Activated CD4-positive, alpha-beta memory T cell treated with anti-CD3 and anti-CD28 coated beads for 36 hours (primary cell): ENCODE data around the gene PAF1. TPM values are rescaled to one million over a fixed set of nuclear protein-coding genes. Genes with fewer than 3 reads are reported as not detected.
A peak's percentile ranks its signal among the peaks of the same experiment; 100 is the strongest.
"Not testable (repeated sequence)": the region's sequence is repeated elsewhere in the genome, so short reads cannot be mapped to it uniquely, and the experiment has no call there.

ENCODE experiments used
- CTCF ChIA-PET: fragments of 350-600 bp; sonication (Branson Sonifier 250); formaldehyde crosslinking; loops from one replicate; lab custom pipeline; 2021; ENCODE audit warnings: antibody characterized with exemption, inconsistent platforms; lab: Charles Lee
- POLR2A ChIA-PET: fragments of 350-600 bp; sonication (Branson Sonifier 250); formaldehyde crosslinking; loops from one replicate; lab custom pipeline; 2021; ENCODE audit warnings: antibody characterized with exemption; lab: Charles Lee
- DNase-seq: peaks from one replicate; pipeline ENCODE4 v3.0.0-alpha.2; 2020
- H3K27ac Mint-ChIP-seq: one replicate; pipeline ENCODE4 v1.8.0; 2021; ENCODE audit warnings: mixed read lengths
- H3K27me3 Mint-ChIP-seq: one replicate; pipeline ENCODE4 v1.8.0; 2021; ENCODE audit warnings: mixed read lengths
- H3K36me3 Mint-ChIP-seq: one replicate; pipeline ENCODE4 v1.8.0; 2021; ENCODE audit warnings: mixed read lengths
- H3K4me1 Mint-ChIP-seq: one replicate; pipeline ENCODE4 v1.8.0; 2021; ENCODE audit warnings: low read depth, mixed read lengths
- H3K4me3 Mint-ChIP-seq: one replicate; pipeline ENCODE4 v1.8.0; 2021; ENCODE audit warnings: mild to moderate bottlenecking, mixed read lengths
- H3K9me3 Mint-ChIP-seq: one replicate; pipeline ENCODE4 v1.8.0; 2021; ENCODE audit warnings: mixed read lengths
- intact Hi-C: fragments of 100-400 bp; cut with micrococcal nuclease; formaldehyde crosslinking; loops from one replicate; pipeline ENCODE4 v1.15.1; 2023
- microRNA-seq: library from miRNA; unstranded; fragments of <30 nt; microRNA quantifications from one replicate; pipeline ENCODE4 v1.2.0, GENCODE V29; 2022; ENCODE audit warnings: borderline number of aligned reads, borderline microRNAs expressed, borderline replicate concordance
- total RNA-seq, 2 experiments: library from RNA; stranded (reverse); gene quantifications; one replicate each; pipeline ENCODE4 v1.2.3, GENCODE V29; 2021

The PAF1 gene
- total RNA-seq, 2 experiments from 2014 or later: 41.6 to 43.8 TPM

GRCh38 chr19:39342647-39343305 lies 48.1 kb downstream of the PAF1 start:
- POLR2A ChIA-PET: interaction anchor here (1.0 to 1.6 kb wide), 6 partner anchors 13 to 93 kb away, joined by 3 to 8 read pairs (median 4); partner anchors contain the start of genes MED29, PAF1 and RPS16
- Mint-ChIP-seq H3K36me3 (peaks cover 9% of the 10 kb centered on the region), H3K4me1 (peaks cover 65% of the 10 kb centered on the region), H3K9me3 (no peaks in the 10 kb centered on the region), H3K27me3 (no peaks in the 10 kb centered on the region), H3K27ac (peak overlapping the region; percentile 52), H3K4me3 (peak overlapping the region; percentile 80)
- intact Hi-C loops: loop anchor here (2.0 to 10.0 kb wide), 5 partner anchors 48 to 490 kb away; partner anchors contain the start of genes EID2B, MED29, PAF1 and PAK4
- no peak for DNase-seq
- CTCF ChIA-PET: interaction anchor here (0.6 to 2.0 kb wide), 13 partner anchors 12 to 502 kb away, joined by 3 to 11 read pairs (median 3); partner anchors contain the start of genes MED29, PAF1 and RPS16

GRCh38 chr19:39341719-39342604 lies 48.9 kb downstream of the PAF1 start, which contains the start of gene SAMD4B:
Gene SAMD4B, plus strand, starts transcription at chr19:39342421. Its CDS starts 14,473 bp downstream, at chr19:39356894.
- peak; percentile 100 for DNase-seq
- CTCF ChIA-PET: interaction anchor here (0.6 to 2.0 kb wide), 15 partner anchors 9 to 503 kb away, joined by 3 to 11 read pairs (median 3); partner anchors contain the start of genes MED29, PAF1 and RPS16
- Mint-ChIP-seq H3K36me3 (peaks cover 9% of the 10 kb centered on the region), H3K4me1 (peaks cover 65% of the 10 kb centered on the region), H3K27ac (peak within 1 kb of the TSS; percentile 91), H3K27me3 (no peaks in the 10 kb centered on the region), H3K9me3 (no peaks in the 10 kb centered on the region), H3K4me3 (peak within 1 kb of the TSS; percentile 98)
- POLR2A ChIA-PET: interaction anchor here (0.6 to 1.6 kb wide), 8 partner anchors 14 to 94 kb away, joined by 3 to 8 read pairs (median 4); partner anchors contain the start of genes MED29, PAF1 and RPS16
- intact Hi-C loops: loop anchor here (1.0 to 10.0 kb wide), 7 partner anchors 9 to 490 kb away; partner anchors contain the start of genes EID2B, MED29, PAF1 and PAK4

- H3K4me1 Mint-ChIP-seq: peaks cover 68% of the 10 kb centered on the region
- intact Hi-C loops: loop anchor here (1.0 to 10.0 kb wide), 6 partner anchors 10 to 489 kb away; partner anchors contain the start of genes EID2B, PAK4 and PLEKHG2
- POLR2A ChIA-PET: interaction anchor here (1.3 kb wide), 1 partner anchor 94 kb away, joined by 8 read pairs; the partner anchor contains the start of gene RPS16
- DNase-seq: peak; percentile 40
- CTCF ChIA-PET: interaction anchor here (1.0 to 2.0 kb wide), 7 partner anchors 10 to 216 kb away, joined by 3 to 11 read pairs (median 4); partner anchors contain the start of genes MED29 and PAF1
- peaks cover 9% of the 10 kb centered on the region for H3K36me3 Mint-ChIP-seq
- H3K4me3 Mint-ChIP-seq: peak overlapping the region; percentile 98
- H3K27ac Mint-ChIP-seq: peak overlapping the region; percentile 91
- H3K9me3 Mint-ChIP-seq: no peaks in the 10 kb centered on the region
- H3K27me3 Mint-ChIP-seq: no peaks in the 10 kb centered on the region
Measured at GRCh38 chr19:39341129-39341718, 49.7 kb downstream of the PAF1 start.

- intact Hi-C loops: loop anchor here (5.0 to 10.0 kb wide), 4 partner anchors 192 to 488 kb away; partner anchors contain the start of genes EID2B and PAK4
- peaks cover 63% of the 10 kb centered on the region for H3K4me1 Mint-ChIP-seq
- H3K9me3 Mint-ChIP-seq, H3K27me3 Mint-ChIP-seq, CTCF ChIA-PET, DNase-seq: not testable (repeated sequence)
- POLR2A ChIA-PET: interaction anchor here (0.9 kb wide), 1 partner anchor 96 kb away, joined by 3 read pairs; the partner anchor contains the start of gene RPS16
- peaks cover 12% of the 10 kb centered on the region for H3K36me3 Mint-ChIP-seq
- H3K4me3 Mint-ChIP-seq: peak overlapping the region; percentile 98
- peak overlapping the region; percentile 91 for H3K27ac Mint-ChIP-seq
Measured at GRCh38 chr19:39340156-39340555, 50.8 kb downstream of the PAF1 start.

- H3K4me1 Mint-ChIP-seq: peaks cover 61% of the 10 kb centered on the region
Measured at GRCh38 chr19:39339674-39340073, 51.2 kb downstream of the PAF1 start.

GRCh38 chr19:39336483-39336882 lies 54.4 kb downstream of the PAF1 start:
- peak overlapping the region; percentile 98 for H3K27ac Mint-ChIP-seq
- no peaks in the 10 kb centered on the region for H3K9me3 Mint-ChIP-seq
- DNase-seq: no peak
- CTCF ChIA-PET: interaction anchor here (1.4 to 1.9 kb wide), 3 partner anchors 75 to 214 kb away, joined by 4 to 6 read pairs (median 6); partner anchors contain the start of gene PLEKHG2
- peaks cover 58% of the 10 kb centered on the region for H3K4me1 Mint-ChIP-seq
- H3K4me3 Mint-ChIP-seq: peak overlapping the region; percentile 100
- H3K36me3 Mint-ChIP-seq: peaks cover 19% of the 10 kb centered on the region
- H3K27me3 Mint-ChIP-seq: no peaks in the 10 kb centered on the region
- POLR2A ChIA-PET: interaction anchor here (0.9 to 1.8 kb wide), 3 partner anchors 10 to 99 kb away, joined by 3 to 9 read pairs (median 7); partner anchors contain the start of genes MED29, PAF1 and RPS16
- intact Hi-C loops: loop anchor here (1.0 kb wide), 1 partner anchor 15 kb away; no protein-coding TSS in a partner anchor

More at GRCh38 chr19:39339674-39340073, 51.2 kb downstream of the PAF1 start:
- ChIA-PET POLR2A (interaction anchor here (0.9 kb wide), 1 partner anchor 96 kb away, joined by 3 read pairs; the partner anchor contains the start of gene RPS16), CTCF (interaction anchor here (0.9 kb wide), 1 partner anchor 266 kb away, joined by 3 read pairs; no protein-coding TSS in a partner anchor)
- Mint-ChIP-seq H3K9me3 (no peaks in the 10 kb centered on the region), H3K4me3 (no peak overlapping the region), H3K27ac (peak overlapping the region; percentile 91), H3K36me3 (peaks cover 17% of the 10 kb centered on the region), H3K27me3 (no peaks in the 10 kb centered on the region)
- intact Hi-C loops: loop anchor here (5.0 to 10.0 kb wide), 4 partner anchors 193 to 487 kb away; partner anchors contain the start of genes EID2B and PAK4
- DNase-seq: no peak

Small RNA genes lying within 50 kb of the gene (microRNA-seq; reads per million reads assigned to microRNA genes)
- gene MIR4530: 1.2 reads per million

Other genes with a start within 250 kb of the PAF1 start
- not detected for gene NCCRP1, start 194.1 kb downstream of the PAF1 start, total RNA-seq
- not detected for gene SYCN, start 186.8 kb downstream of the PAF1 start, total RNA-seq
- gene IFNL3, start 146.1 kb downstream of the PAF1 start, total RNA-seq: under 1 TPM in 1 of 2 experiments, not detected in 1; 0.34 TPM
- not detected for gene IFNL4, start 142.2 kb downstream of the PAF1 start, total RNA-seq
- not detected for gene IFNL2, start 122.7 kb downstream of the PAF1 start, total RNA-seq
- 1 to 10 TPM; 1.2 to 1.6 TPM for gene IFNL1, start 94.7 kb downstream of the PAF1 start, total RNA-seq
- gene LRFN1, start 70.2 kb downstream of the PAF1 start, total RNA-seq: 1 to 10 TPM; 6.4 to 6.5 TPM
- gene GMFG, start 55.1 kb downstream of the PAF1 start, total RNA-seq: 100 to 1,000 TPM; 393 to 415 TPM
- gene SAMD4B, start 48.7 kb downstream of the PAF1 start, total RNA-seq: 10 to 100 TPM; 49.4 to 51.3 TPM
- 10 to 100 TPM; 22.2 to 26.9 TPM for gene MED29, start 272 bp upstream of the PAF1 start, total RNA-seq
- 100 to 1,000 TPM; 104 to 118 TPM for gene ZFP36, start 15.7 kb upstream of the PAF1 start, total RNA-seq
- gene PLEKHG2, start 21.6 kb upstream of the PAF1 start, total RNA-seq: 10 to 100 TPM; 74.9 to 80.6 TPM
- 1,000 to 10,000 TPM; 3,682 to 3,746 TPM for gene RPS16, start 44.8 kb upstream of the PAF1 start, total RNA-seq
- gene SUPT5H, start 54.5 kb upstream of the PAF1 start, total RNA-seq: 100 to 1,000 TPM; 180 to 183 TPM
- gene TIMM50, start 89.7 kb upstream of the PAF1 start, total RNA-seq: 10 to 100 TPM; 83.1 to 86.7 TPM
- under 1 TPM; 0.67 to 0.80 TPM for gene DLL3, start 107.8 kb upstream of the PAF1 start, total RNA-seq
- gene SELENOV, start 124.0 kb upstream of the PAF1 start, total RNA-seq: not detected
- 1 to 10 TPM; 3.3 to 3.8 TPM for gene EID2B, start 141.7 kb upstream of the PAF1 start, total RNA-seq
- gene EID2, start 149.1 kb upstream of the PAF1 start, total RNA-seq: 10 to 100 TPM; 13.0 to 13.1 TPM
- not detected for gene LGALS13, start 211.4 kb upstream of the PAF1 start, total RNA-seq